MM.1S (cell line): ENCODE data around the gene PERCC1.

Experiments used
- DNase-seq: peaks from one replicate; pipeline ENCODE4 v3.0.0-alpha.2; 2015
- H2AFZ ChIP-seq: fragments of 300-600 bp; sonication (generic); 2 replicates; pipeline ENCODE4 v1.6.0; 2016; ENCODE audit warnings: antibody characterized with exemption, low read length
- H3F3A ChIP-seq: fragments of 300-600 bp; sonication (generic); 2 replicates; pipeline ENCODE4 v1.6.1; 2016; ENCODE audit warnings: mild to moderate bottlenecking, antibody characterized with exemption, low read length, moderate library complexity, mixed read lengths; ENCODE audit not compliant: insufficient read depth
- H3K27ac ChIP-seq: fragments of 300-600 bp; sonication (generic); 2 replicates; pipeline ENCODE4 v1.5.1; 2016; ENCODE audit warnings: mild to moderate bottlenecking, low read length
- H3K27me3 ChIP-seq: fragments of 300-600 bp; sonication (generic); replicated peaks from 2 replicates; pipeline ENCODE4 v1.6.0; 2016; ENCODE audit warnings: low read length; ENCODE audit not compliant: insufficient read depth
- H3K36me3 ChIP-seq: fragments of 300-600 bp; sonication (generic); replicated peaks from 2 replicates; pipeline ENCODE4 v1.6.1; 2016; ENCODE audit warnings: mild to moderate bottlenecking, low read length, mixed read lengths; ENCODE audit not compliant: insufficient read depth
- H3K4me1 ChIP-seq: fragments of 300-600 bp; sonication (generic); 2 replicates; pipeline ENCODE4 v1.6.1; 2016; ENCODE audit warnings: low read length, mixed read lengths
- H3K4me2 ChIP-seq: fragments of 300-600 bp; sonication (generic); 2 replicates; pipeline ENCODE4 v1.6.0; 2016; ENCODE audit warnings: low read depth, low read length
- H3K4me3 ChIP-seq: fragments of 300-600 bp; sonication (generic); 2 replicates; pipeline ENCODE4 v1.5.1; 2016; ENCODE audit warnings: low read length, mixed read lengths
- H3K79me2 ChIP-seq: fragments of 300-600 bp; sonication (generic); 2 replicates; pipeline ENCODE4 v1.6.1; 2016; ENCODE audit warnings: mixed run types, low read length, mixed read lengths
- H3K9ac ChIP-seq: fragments of 300-600 bp; sonication (generic); 2 replicates; pipeline ENCODE4 v1.6.1; 2016; ENCODE audit warnings: low read length, mixed read lengths
- H3K9me2 ChIP-seq: fragments of 300-600 bp; sonication (generic); replicated peaks from 2 replicates; pipeline ENCODE4 v1.6.1; 2016; ENCODE audit warnings: mild to moderate bottlenecking, low read length, mixed read lengths; ENCODE audit not compliant: insufficient read depth
- H3K9me3 ChIP-seq: fragments of 300-600 bp; sonication (generic); replicated peaks from 2 replicates; pipeline ENCODE4 v1.6.1; 2016; ENCODE audit warnings: mild to moderate bottlenecking, low read length, mixed read lengths; ENCODE audit not compliant: insufficient read depth
- H4K20me1 ChIP-seq: fragments of 300-600 bp; sonication (generic); 2 replicates; pipeline ENCODE4 v1.6.1; 2016; ENCODE audit warnings: mild to moderate bottlenecking, low read length, moderate library complexity, mixed read lengths; ENCODE audit not compliant: insufficient read depth
- EZH2 ChIP-seq: fragments of 300-600 bp; sonication (generic); optimal IDR thresholded peaks from 2 replicates; pipeline ENCODE3; 2017; ENCODE audit warnings: low read depth, mild to moderate bottlenecking, antibody characterized with exemption, low read length, mixed read lengths
- EZH2phosphoT487 ChIP-seq: fragments of 300-600 bp; sonication (generic); IDR thresholded peaks from 2 replicates; pipeline ENCODE4 v1.6.1; 2018; ENCODE audit warnings: antibody characterized with exemption, low read length
- TF ChIP-seq, protein P1 (sequence below): fragments of 300-600 bp; sonication (generic); IDR thresholded peaks from 2 replicates; pipeline ENCODE4 v1.5.1; 2016; ENCODE audit warnings: antibody characterized with exemption, low read length, mixed read lengths

Gene PERCC1

DNA sequence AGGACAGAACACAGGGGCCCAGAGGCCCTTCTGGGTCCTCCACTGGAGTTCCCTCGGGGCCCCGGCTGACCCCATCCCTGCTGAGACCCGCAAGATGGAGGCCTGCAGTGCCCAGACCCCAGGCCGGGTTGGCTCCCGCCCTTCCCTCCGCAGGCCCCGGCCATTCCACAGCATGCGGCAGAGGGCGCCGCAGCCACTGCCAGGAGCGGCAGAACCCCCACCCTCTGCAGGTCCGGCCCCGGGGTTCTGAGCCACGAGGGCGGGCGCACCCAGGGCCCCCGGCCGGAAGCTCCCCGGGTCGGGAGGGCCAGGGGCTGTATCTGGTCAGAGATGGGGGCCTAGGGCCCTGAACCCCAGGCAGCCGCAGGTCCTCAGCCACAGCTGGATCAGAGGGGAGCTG is 2.4 kb upstream of the PERCC1 start:
- Histone ChIP-seq H3F3A (no peaks in the 10 kb centered on the region), H3K4me2 (no peak overlapping the region), H4K20me1 (no peaks in the 10 kb centered on the region), H3K9me2 (no peaks in the 10 kb centered on the region), H3K9me3 (no peaks in the 10 kb centered on the region), H3K27ac (no peak overlapping the region), H3K9ac (no peak overlapping the region), H2AFZ (no peak overlapping the region), H3K36me3 (no peaks in the 10 kb centered on the region), H3K4me1 (no peaks in the 10 kb centered on the region), H3K27me3 (peaks cover 64% of the 10 kb centered on the region), H3K79me2 (no peaks in the 10 kb centered on the region), H3K4me3 (no peak overlapping the region)
- no peak for DNase-seq
- TF ChIP-seq EZH2phosphoT487 = no peak
- TF ChIP-seq, protein P1, sequence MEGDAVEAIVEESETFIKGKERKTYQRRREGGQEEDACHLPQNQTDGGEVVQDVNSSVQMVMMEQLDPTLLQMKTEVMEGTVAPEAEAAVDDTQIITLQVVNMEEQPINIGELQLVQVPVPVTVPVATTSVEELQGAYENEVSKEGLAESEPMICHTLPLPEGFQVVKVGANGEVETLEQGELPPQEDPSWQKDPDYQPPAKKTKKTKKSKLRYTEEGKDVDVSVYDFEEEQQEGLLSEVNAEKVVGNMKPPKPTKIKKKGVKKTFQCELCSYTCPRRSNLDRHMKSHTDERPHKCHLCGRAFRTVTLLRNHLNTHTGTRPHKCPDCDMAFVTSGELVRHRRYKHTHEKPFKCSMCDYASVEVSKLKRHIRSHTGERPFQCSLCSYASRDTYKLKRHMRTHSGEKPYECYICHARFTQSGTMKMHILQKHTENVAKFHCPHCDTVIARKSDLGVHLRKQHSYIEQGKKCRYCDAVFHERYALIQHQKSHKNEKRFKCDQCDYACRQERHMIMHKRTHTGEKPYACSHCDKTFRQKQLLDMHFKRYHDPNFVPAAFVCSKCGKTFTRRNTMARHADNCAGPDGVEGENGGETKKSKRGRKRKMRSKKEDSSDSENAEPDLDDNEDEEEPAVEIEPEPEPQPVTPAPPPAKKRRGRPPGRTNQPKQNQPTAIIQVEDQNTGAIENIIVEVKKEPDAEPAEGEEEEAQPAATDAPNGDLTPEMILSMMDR = no peak
- no peak for TF ChIP-seq EZH2

DNA sequence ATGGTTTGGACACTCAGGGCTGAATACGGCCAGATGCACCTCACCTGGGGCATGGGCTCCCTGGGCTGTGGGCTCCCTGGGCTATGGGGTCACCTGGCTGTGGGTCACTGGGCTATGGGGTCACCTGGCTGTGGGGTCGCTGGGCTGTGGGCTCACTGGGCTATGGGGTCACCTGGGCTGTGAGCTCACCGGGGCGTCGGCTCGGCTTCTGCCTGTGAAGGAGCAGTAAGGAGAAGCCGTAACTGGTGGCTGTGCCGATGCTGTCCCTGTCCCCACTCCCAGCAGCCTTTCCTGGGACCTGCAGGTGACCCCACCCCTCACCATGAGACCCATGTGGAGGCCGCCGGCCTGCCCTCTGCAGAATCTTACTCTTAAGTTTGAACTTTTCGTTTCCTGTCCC is 1.9 kb upstream of the PERCC1 start:
- H4K20me1 ChIP-seq = no peaks in the 10 kb centered on the region
- no peak for DNase-seq
- no peaks in the 10 kb centered on the region for H3F3A ChIP-seq
- H3K9me2 ChIP-seq = no peaks in the 10 kb centered on the region
- no peak overlapping the region for H3K4me2 ChIP-seq
- no peak overlapping the region for H2AFZ ChIP-seq
- TF ChIP-seq EZH2 = no peak
- TF ChIP-seq, protein P1 = no peak
- no peak overlapping the region for H3K4me3 ChIP-seq
- H3K27ac ChIP-seq = no peak overlapping the region
- H3K9ac ChIP-seq = no peak overlapping the region
- H3K4me1 ChIP-seq = no peaks in the 10 kb centered on the region
- H3K79me2 ChIP-seq = no peaks in the 10 kb centered on the region
- H3K9me3 ChIP-seq = no peaks in the 10 kb centered on the region
- H3K27me3 ChIP-seq = peaks cover 69% of the 10 kb centered on the region
- no peaks in the 10 kb centered on the region for H3K36me3 ChIP-seq

DNA sequence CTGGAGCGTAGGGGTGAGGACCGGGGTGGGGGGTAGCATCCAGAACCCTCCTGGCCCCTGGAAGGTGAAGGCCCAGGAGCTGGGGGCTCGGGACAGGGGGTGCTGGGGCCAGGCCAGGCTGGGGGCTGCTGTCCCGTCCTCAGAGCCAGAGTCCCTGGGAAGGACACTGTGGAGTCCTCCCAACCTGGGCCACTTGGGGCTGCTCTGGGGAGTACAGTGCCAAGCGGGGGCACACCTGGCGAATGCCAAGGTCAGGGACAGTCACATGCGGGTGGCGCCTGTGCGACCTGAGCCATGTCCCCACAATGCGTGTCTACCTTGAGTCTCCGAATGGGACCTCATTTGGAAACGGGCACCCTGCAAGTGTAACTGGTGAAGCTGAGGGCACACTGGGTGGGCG is 1.2 kb upstream of the PERCC1 start:
- H3K36me3 ChIP-seq = no peaks in the 10 kb centered on the region
- no peaks in the 10 kb centered on the region for H3K4me1 ChIP-seq
- H3K4me2 ChIP-seq = no peak overlapping the region
- no peak overlapping the region for H2AFZ ChIP-seq
- no peaks in the 10 kb centered on the region for H3K9me3 ChIP-seq
- H3K27me3 ChIP-seq = peaks cover 73% of the 10 kb centered on the region
- H3K4me3 ChIP-seq = no peak overlapping the region
- no peaks in the 10 kb centered on the region for H3K9me2 ChIP-seq
- no peaks in the 10 kb centered on the region for H3K79me2 ChIP-seq
- H3F3A ChIP-seq = no peaks in the 10 kb centered on the region
- H3K27ac ChIP-seq = no peak overlapping the region
- no peak overlapping the region for H3K9ac ChIP-seq
- TF ChIP-seq EZH2phosphoT487 (no peak), EZH2 (no peak)
- TF ChIP-seq, protein P1 = no peak
- H4K20me1 ChIP-seq = no peaks in the 10 kb centered on the region
- no peak for DNase-seq
